ENCODE results near the gene PTPRD.

The PTPRD gene

GRCh38 chr9:8337834-8338766 lies 2274.7 kb downstream of the PTPRD start:
- DNase-seq, result no peak

GRCh38 chr9:8332871-8333270 lies 2279.9 kb downstream of the PTPRD start:
- no peak for DNase-seq

- DNase-seq, result no peak
Observed at GRCh38 chr9:8332331-8332650, 2280.5 kb downstream of the PTPRD start.

- no peak for DNase-seq
Observed at GRCh38 chr9:8331507-8332330, 2281.1 kb downstream of the PTPRD start.

GRCh38 chr9:8329561-8330283 lies 2283.1 kb downstream of the PTPRD start:
- DNase-seq, result peak; percentile 94

GRCh38 chr9:8315211-8315610 lies 2297.6 kb downstream of the PTPRD start:
- DNase-seq, result no peak

GRCh38 chr9:8309258-8309657 lies 2303.5 kb downstream of the PTPRD start:
- DNase-seq, result no peak

GRCh38 chr9:8304720-8305119 lies 2308.1 kb downstream of the PTPRD start:
- DNase-seq, result no peak

GRCh38 chr9:8301296-8301695 lies 2311.5 kb downstream of the PTPRD start:
- DNase-seq, result no peak

GRCh38 chr9:8297047-8297446 lies 2315.8 kb downstream of the PTPRD start:
- DNase-seq, result no peak

GRCh38 chr9:8292657-8293056 lies 2320.1 kb downstream of the PTPRD start:
- DNase-seq, result no peak

- no peak for DNase-seq
Observed at GRCh38 chr9:8289681-8290080, 2323.1 kb downstream of the PTPRD start.

- DNase-seq, result no peak
Observed at GRCh38 chr9:8287970-8288369, 2324.8 kb downstream of the PTPRD start.

GRCh38 chr9:8287501-8287900 lies 2325.3 kb downstream of the PTPRD start:
- no peak for DNase-seq

- no peak for DNase-seq
Observed at GRCh38 chr9:8284884-8285283, 2327.9 kb downstream of the PTPRD start.

GRCh38 chr9:8282535-8282934 lies 2330.3 kb downstream of the PTPRD start:
- no peak for DNase-seq

- DNase-seq, result no peak
Observed at GRCh38 chr9:8280811-8281210, 2332.0 kb downstream of the PTPRD start.

- peak; percentile 24 for DNase-seq
Observed at GRCh38 chr9:8278048-8278447, 2334.8 kb downstream of the PTPRD start.

- no peak for DNase-seq
Observed at GRCh38 chr9:8270235-8270634, 2342.6 kb downstream of the PTPRD start.

GRCh38 chr9:8268881-8269280 lies 2343.9 kb downstream of the PTPRD start:
- DNase-seq, result no peak

GRCh38 chr9:8268216-8268878 lies 2344.5 kb downstream of the PTPRD start:
- DNase-seq, result no peak

GRCh38 chr9:8267636-8268035 lies 2345.2 kb downstream of the PTPRD start:
- no peak for DNase-seq

GRCh38 chr9:8266861-8267260 lies 2345.9 kb downstream of the PTPRD start:
- no peak for DNase-seq
